Activated CD8-positive, alpha-beta memory T cell treated with anti-CD3 and anti-CD28 coated beads for 48 hours (primary cell): Measurements from ENCODE around the gene DOCK8.

ENCODE experiments used
- DNase-seq, 3 experiments: peaks; one replicate each; pipeline ENCODE4 v3.0.0-alpha.2; 2020; ENCODE audit warnings: low read depth in 2 of 3, low spot score in 2 of 3

The DOCK8 gene

GRCh38 chr9:453832-454231 is 239.2 kb downstream of the DOCK8 start:
- no peak for DNase-seq

- no peak for DNase-seq
These were observed 241.7 kb downstream of the DOCK8 start for GRCh38 chr9:456365-456764.

- DNase-seq = no peak
These were observed 243.9 kb downstream of the DOCK8 start for GRCh38 chr9:458590-458989.

- DNase-seq = no peak
These were observed 245.1 kb downstream of the DOCK8 start for GRCh38 chr9:459491-460444.

GRCh38 chr9:462121-462520 is 247.5 kb downstream of the DOCK8 start:
- DNase-seq = no peak

GRCh38 chr9:462606-463005 is 247.9 kb downstream of the DOCK8 start:
- DNase-seq = no peak

- no peak for DNase-seq
These were observed 248.9 kb downstream of the DOCK8 start for GRCh38 chr9:463455-464171.

- no peak for DNase-seq
These were observed 252.1 kb downstream of the DOCK8 start for GRCh38 chr9:466747-467146.

- DNase-seq = no peak
These were observed 254.2 kb downstream of the DOCK8 start for GRCh38 chr9:468766-469426.

GRCh38 chr9:469672-470551 is 255.2 kb downstream of the DOCK8 start:
- peak; percentile 54 to 83 (median 74) for DNase-seq

GRCh38 chr9:470552-471194 is 256.0 kb downstream of the DOCK8 start:
- DNase-seq = no peak

GRCh38 chr9:471320-471719 is 256.7 kb downstream of the DOCK8 start:
- no peak for DNase-seq

GRCh38 chr9:472479-473075 is 257.9 kb downstream of the DOCK8 start:
- no peak for DNase-seq

GRCh38 chr9:477193-477592 is 262.5 kb downstream of the DOCK8 start:
- no peak for DNase-seq

- DNase-seq = no peak
These were observed 264.8 kb downstream of the DOCK8 start for GRCh38 chr9:479304-479970.

- no peak for DNase-seq
These were observed 265.3 kb downstream of the DOCK8 start for GRCh38 chr9:479971-480350.

- DNase-seq = no peak
These were observed 268.1 kb downstream of the DOCK8 start for GRCh38 chr9:482739-483138.

GRCh38 chr9:486156-486555 is 271.5 kb downstream of the DOCK8 start:
- DNase-seq = no peak

GRCh38 chr9:487429-487828 is 272.8 kb downstream of the DOCK8 start:
- DNase-seq = no peak
